ENCODE measurements around the gene LCP1.
A peak's percentile ranks its signal among the peaks of the same experiment; 100 is the strongest.

LCP1 gene

DNA sequence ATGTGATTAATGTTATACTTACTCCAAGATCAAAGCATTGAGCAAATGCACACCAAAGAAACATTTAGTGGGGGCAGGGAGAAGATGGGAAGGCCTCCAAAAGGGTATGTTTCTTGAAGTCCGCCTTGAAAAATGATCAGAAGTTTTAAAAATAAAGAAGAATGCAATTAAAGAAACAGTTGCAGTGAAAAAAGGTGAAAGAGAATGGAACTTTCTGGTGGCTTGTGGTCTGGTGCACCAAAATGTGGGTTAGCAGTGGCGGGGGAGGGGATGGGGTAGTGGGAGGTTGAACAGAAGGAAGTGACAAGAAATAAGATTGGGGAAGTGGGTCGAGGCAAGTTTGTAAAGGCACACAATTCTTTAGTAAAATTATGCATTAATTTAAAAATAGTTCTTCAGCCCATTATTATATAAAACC lies 2.5 kb downstream of the LCP1 start:
- TF ChIP-seq, protein P1, sequence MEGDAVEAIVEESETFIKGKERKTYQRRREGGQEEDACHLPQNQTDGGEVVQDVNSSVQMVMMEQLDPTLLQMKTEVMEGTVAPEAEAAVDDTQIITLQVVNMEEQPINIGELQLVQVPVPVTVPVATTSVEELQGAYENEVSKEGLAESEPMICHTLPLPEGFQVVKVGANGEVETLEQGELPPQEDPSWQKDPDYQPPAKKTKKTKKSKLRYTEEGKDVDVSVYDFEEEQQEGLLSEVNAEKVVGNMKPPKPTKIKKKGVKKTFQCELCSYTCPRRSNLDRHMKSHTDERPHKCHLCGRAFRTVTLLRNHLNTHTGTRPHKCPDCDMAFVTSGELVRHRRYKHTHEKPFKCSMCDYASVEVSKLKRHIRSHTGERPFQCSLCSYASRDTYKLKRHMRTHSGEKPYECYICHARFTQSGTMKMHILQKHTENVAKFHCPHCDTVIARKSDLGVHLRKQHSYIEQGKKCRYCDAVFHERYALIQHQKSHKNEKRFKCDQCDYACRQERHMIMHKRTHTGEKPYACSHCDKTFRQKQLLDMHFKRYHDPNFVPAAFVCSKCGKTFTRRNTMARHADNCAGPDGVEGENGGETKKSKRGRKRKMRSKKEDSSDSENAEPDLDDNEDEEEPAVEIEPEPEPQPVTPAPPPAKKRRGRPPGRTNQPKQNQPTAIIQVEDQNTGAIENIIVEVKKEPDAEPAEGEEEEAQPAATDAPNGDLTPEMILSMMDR (IDR thresholded peaks at IDR 0.05; ENCODE audit: low read depth, low read length, poor library complexity, severe bottlenecking), result no peak
- no peak for TF ChIP-seq EZH2phosphoT487 (IDR thresholded peaks at IDR 0.05; ENCODE audit: borderline replicate concordance, low read length)
- Histone ChIP-seq H3K4me3 (ENCODE audit: low read length) (peak overlapping the region; percentile 89), H3K4me1 (ENCODE audit: control insufficient read depth, low read length) (peaks cover 73% of the 10 kb centered on the region), H3K27me3 (ENCODE audit: control insufficient read depth, low read length) (no peaks in the 10 kb centered on the region), H3K79me2 (ENCODE audit: control insufficient read depth, low read length) (peaks cover 92% of the 10 kb centered on the region), H3F3A (ENCODE audit: control insufficient read depth, insufficient read depth) (peaks cover 59% of the 10 kb centered on the region), H3K9me3 (ENCODE audit: control insufficient read depth, insufficient read depth, low read length) (no peaks in the 10 kb centered on the region), H3K9me2 (replicated peaks; ENCODE audit: control insufficient read depth, low read length) (no peaks in the 10 kb centered on the region), H3K27ac (ENCODE audit: low read depth, low read length) (peak overlapping the region; percentile 96), H3K4me2 (ENCODE audit: low read length) (peak overlapping the region; percentile 78), H3K36me3 (ENCODE audit: control insufficient read depth, low read length) (peaks cover 71% of the 10 kb centered on the region), H4K20me1 (ENCODE audit: control insufficient read depth, insufficient read depth, low read depth, low read length) (peaks cover 39% of the 10 kb centered on the region)

DNA sequence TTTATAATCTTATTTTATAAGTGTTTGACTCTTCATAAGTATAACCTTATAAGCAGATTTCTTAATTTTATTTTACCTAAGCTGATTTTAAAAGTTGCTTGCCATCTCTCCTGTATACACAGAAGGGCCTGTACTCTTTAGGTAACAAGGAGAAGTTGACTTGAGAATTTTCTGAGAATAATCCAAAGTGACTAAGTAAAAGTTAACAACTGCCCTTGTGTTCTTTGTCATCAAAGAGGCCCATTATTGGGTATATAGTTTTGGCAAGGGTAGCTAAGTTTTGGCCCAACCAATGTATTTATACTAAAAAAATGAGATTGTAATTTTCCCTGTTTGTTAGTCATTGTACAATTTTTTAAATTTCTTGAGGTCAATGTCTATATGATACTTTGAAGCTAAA lies 3.2 kb downstream of the LCP1 start:
- Histone ChIP-seq H4K20me1 (ENCODE audit: control insufficient read depth, insufficient read depth, low read depth, low read length) (peaks cover 46% of the 10 kb centered on the region), H3K4me3 (ENCODE audit: low read length) (peak overlapping the region; percentile 89), H3K4me2 (ENCODE audit: low read length) (peak overlapping the region; percentile 78), H3K27ac (ENCODE audit: low read depth, low read length) (peak overlapping the region; percentile 96), H3K4me1 (ENCODE audit: control insufficient read depth, low read length) (peaks cover 73% of the 10 kb centered on the region), H3K27me3 (ENCODE audit: control insufficient read depth, low read length) (no peaks in the 10 kb centered on the region), H3K36me3 (ENCODE audit: control insufficient read depth, low read length) (peaks cover 78% of the 10 kb centered on the region), H3K9me3 (ENCODE audit: control insufficient read depth, insufficient read depth, low read length) (no peaks in the 10 kb centered on the region), H3F3A (ENCODE audit: control insufficient read depth, insufficient read depth) (peaks cover 59% of the 10 kb centered on the region), H3K79me2 (ENCODE audit: control insufficient read depth, low read length) (peaks cover 93% of the 10 kb centered on the region), H3K9me2 (replicated peaks; ENCODE audit: control insufficient read depth, low read length) (no peaks in the 10 kb centered on the region)
- no peak for TF ChIP-seq EZH2phosphoT487 (IDR thresholded peaks at IDR 0.05; ENCODE audit: borderline replicate concordance, low read length)
- TF ChIP-seq, protein P1 (IDR thresholded peaks at IDR 0.05; ENCODE audit: low read depth, low read length, poor library complexity, severe bottlenecking), result no peak

DNA sequence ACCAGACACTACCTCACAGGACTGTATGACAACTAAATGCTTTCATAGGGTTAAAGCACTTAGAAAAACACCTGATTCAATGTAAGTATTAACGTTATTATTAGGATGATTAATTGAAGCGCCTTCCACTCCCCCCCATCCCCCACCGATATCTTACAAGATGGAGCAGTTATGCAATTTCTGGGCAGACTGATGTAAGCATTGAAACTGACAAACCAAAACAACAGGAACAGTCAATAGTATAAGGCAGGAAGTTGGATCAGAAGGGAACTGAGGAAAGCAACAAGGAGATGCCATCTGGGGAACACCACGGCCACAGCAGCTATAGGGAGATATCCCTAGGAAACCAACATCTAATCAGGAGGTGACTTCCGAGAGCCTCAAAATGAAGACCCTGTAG lies 3.8 kb downstream of the LCP1 start:
- peak overlapping the region; percentile 96 for H3K27ac ChIP-seq (ENCODE audit: low read depth, low read length)
- H3K4me2 ChIP-seq (ENCODE audit: low read length), result peak overlapping the region; percentile 78
- peaks cover 93% of the 10 kb centered on the region for H3K79me2 ChIP-seq (ENCODE audit: control insufficient read depth, low read length)
- peaks cover 52% of the 10 kb centered on the region for H4K20me1 ChIP-seq (ENCODE audit: control insufficient read depth, insufficient read depth, low read depth, low read length)
- H3K4me1 ChIP-seq (ENCODE audit: control insufficient read depth, low read length), result peaks cover 73% of the 10 kb centered on the region
- TF ChIP-seq EZH2phosphoT487 (IDR thresholded peaks at IDR 0.05; ENCODE audit: borderline replicate concordance, low read length), result no peak
- TF ChIP-seq, protein P1 (IDR thresholded peaks at IDR 0.05; ENCODE audit: low read depth, low read length, poor library complexity, severe bottlenecking), result no peak
- peaks cover 85% of the 10 kb centered on the region for H3K36me3 ChIP-seq (ENCODE audit: control insufficient read depth, low read length)
- H3K9me2 ChIP-seq (replicated peaks; ENCODE audit: control insufficient read depth, low read length), result no peaks in the 10 kb centered on the region
- H3K27me3 ChIP-seq (ENCODE audit: control insufficient read depth, low read length), result no peaks in the 10 kb centered on the region
- H3K4me3 ChIP-seq (ENCODE audit: low read length), result peak overlapping the region; percentile 89
- H3K9me3 ChIP-seq (ENCODE audit: control insufficient read depth, insufficient read depth, low read length), result no peaks in the 10 kb centered on the region
- peaks cover 56% of the 10 kb centered on the region for H3F3A ChIP-seq (ENCODE audit: control insufficient read depth, insufficient read depth)

All from DOHH2 (cell line).